BLaER1 treated with 17β-estradiol and CSF1 and Interleukin-3, amounts not matched to agents 10 nM and 100 nM (cell line): Measurements from ENCODE around the gene HPS6.

Experiments
- H3K27ac ChIP-seq, 11 experiments: shearing (Covaris generic); formaldehyde crosslinking; 2 replicates each; pipeline ENCODE4 v1.8.1; 2022
- H3K27me3 ChIP-seq, 11 experiments: shearing (Covaris generic); formaldehyde crosslinking; 2 replicates each; pipeline ENCODE4 v1.8.1; 2022
- H3K36me3 ChIP-seq, 11 experiments: shearing (Covaris generic); formaldehyde crosslinking; 2 replicates each; pipeline ENCODE4 v1.8.1; 2022
- H3K4me1 ChIP-seq, 10 experiments: shearing (Covaris generic); formaldehyde crosslinking; 2 replicates each; pipeline ENCODE4 v1.8.1; 2022
- H3K4me2 ChIP-seq, 11 experiments: shearing (Covaris generic); formaldehyde crosslinking; 2 replicates each; pipeline ENCODE4 v1.8.1; 2022
- H3K4me3 ChIP-seq, 10 experiments: shearing (Covaris generic); formaldehyde crosslinking; 2 replicates each; pipeline ENCODE4 v1.8.1; 2022
- H3K9ac ChIP-seq, 11 experiments: shearing (Covaris generic); formaldehyde crosslinking; 2 replicates each; pipeline ENCODE4 v1.8.1; 2022
- H3K9me3 ChIP-seq, 11 experiments: shearing (Covaris generic); formaldehyde crosslinking; replicated peaks in 1 of 11; 2 replicates each; pipeline ENCODE4 v1.8.1; 2022
- H4K20me1 ChIP-seq, 11 experiments: shearing (Covaris generic); formaldehyde crosslinking; 2 replicates each; pipeline ENCODE4 v1.8.1; 2022
- Cebpa-rat ChIP-seq, 11 experiments: shearing (Covaris generic); IDR thresholded peaks; 2 replicates each; pipeline ENCODE4 v1.8.1; 2022

Gene HPS6

GRCh38 chr10:102112210-102112817 lies 47.2 kb downstream of the HPS6 start:
- Histone ChIP-seq H3K4me2 (peak overlapping the region; percentile 91 to 99 (median 97)), H3K9ac (peak overlapping the region in 10 of 11 experiments; percentile 89 to 99 (median 96); a peak in 18 of 22 replicates), H3K9me3 (no peaks in the 10 kb centered on the region), H3K27ac (peak overlapping the region in 5 of 11 experiments; percentile 17 to 97 (median 85); a peak in 2 of 22 replicates), H3K36me3 (peaks cover 45 to 54% (median 48%) of the 10 kb centered on the region in 11 experiments), H3K27me3 (no peaks in the 10 kb centered on the region), H4K20me1 (peaks cover 68 to 94% (median 70%) of the 10 kb centered on the region in 11 experiments), H3K4me3 (peak overlapping the region; percentile 86 to 95 (median 90); a peak in 16 of 20 replicates), H3K4me1 (peaks cover 50 to 75% (median 64%) of the 10 kb centered on the region in 10 experiments)
- no peak for TF ChIP-seq Cebpa-rat (IDR thresholded peaks at IDR 0.05)

GRCh38 chr10:102113261-102113955 lies 48.3 kb downstream of the HPS6 start:
- H3K4me2 ChIP-seq, result peak overlapping the region; percentile 91 to 99 (median 97)
- peak overlapping the region; percentile 88 to 99 (median 96) for H3K9ac ChIP-seq
- no peaks in the 10 kb centered on the region for H3K9me3 ChIP-seq
- TF ChIP-seq Cebpa-rat (IDR thresholded peaks at IDR 0.05), result no peak
- peak overlapping the region; percentile 79 to 98 (median 87); a peak in 20 of 22 replicates for H3K27ac ChIP-seq
- peaks cover 34 to 43% (median 37%) of the 10 kb centered on the region in 11 experiments for H3K36me3 ChIP-seq
- peak overlapping the region; percentile 86 to 95 (median 90) for H3K4me3 ChIP-seq
- H4K20me1 ChIP-seq, result peaks cover 57 to 91% (median 59%) of the 10 kb centered on the region in 11 experiments
- peaks cover 59 to 75% (median 66%) of the 10 kb centered on the region in 10 experiments for H3K4me1 ChIP-seq
- H3K27me3 ChIP-seq, result no peaks in the 10 kb centered on the region

GRCh38 chr10:102113956-102114857 lies 49.1 kb downstream of the HPS6 start:
- peaks cover 26 to 35% (median 29%) of the 10 kb centered on the region in 11 experiments for H3K36me3 ChIP-seq
- H3K4me2 ChIP-seq, result peak overlapping the region; percentile 91 to 100 (median 97)
- no peaks in the 10 kb centered on the region for H3K27me3 ChIP-seq
- TF ChIP-seq Cebpa-rat (IDR thresholded peaks at IDR 0.05), result no peak
- no peaks in the 10 kb centered on the region for H3K9me3 ChIP-seq
- H3K9ac ChIP-seq, result peak overlapping the region; percentile 88 to 99 (median 96)
- peaks cover 49 to 88% (median 51%) of the 10 kb centered on the region in 11 experiments for H4K20me1 ChIP-seq
- H3K4me3 ChIP-seq, result peak overlapping the region; percentile 86 to 95 (median 90)
- peak overlapping the region; percentile 79 to 98 (median 92) for H3K27ac ChIP-seq
- peaks cover 62 to 75% (median 67%) of the 10 kb centered on the region in 10 experiments for H3K4me1 ChIP-seq

GRCh38 chr10:102114861-102115618 lies 49.9 kb downstream of the HPS6 start:
- H3K9me3 ChIP-seq, result no peaks in the 10 kb centered on the region
- H3K4me2 ChIP-seq, result peak overlapping the region; percentile 95 to 100 (median 97)
- peak overlapping the region; percentile 59 to 98 (median 92) for H3K27ac ChIP-seq
- peak overlapping the region; percentile 83 to 99 (median 96) for H3K9ac ChIP-seq
- no peaks in the 10 kb centered on the region for H3K27me3 ChIP-seq
- H3K4me1 ChIP-seq, result peaks cover 65 to 75% (median 69%) of the 10 kb centered on the region in 10 experiments
- peaks cover 18 to 27% (median 21%) of the 10 kb centered on the region in 11 experiments for H3K36me3 ChIP-seq
- no peak for TF ChIP-seq Cebpa-rat (IDR thresholded peaks at IDR 0.05)
- H4K20me1 ChIP-seq, result peaks cover 42 to 81% (median 43%) of the 10 kb centered on the region in 11 experiments
- peak overlapping the region; percentile 86 to 95 (median 90) for H3K4me3 ChIP-seq

GRCh38 chr10:102115775-102116174 lies 50.6 kb downstream of the HPS6 start:
- Histone ChIP-seq H3K27me3 (no peaks in the 10 kb centered on the region), H3K36me3 (peaks cover 10 to 19% (median 13%) of the 10 kb centered on the region in 11 experiments), H3K9me3 (no peaks in the 10 kb centered on the region), H3K9ac (peak overlapping the region; percentile 83 to 99 (median 96)), H4K20me1 (peaks cover 35 to 73% (median 36%) of the 10 kb centered on the region in 11 experiments), H3K4me3 (peak overlapping the region; percentile 86 to 95 (median 90)), H3K27ac (peak overlapping the region; percentile 59 to 98 (median 92)), H3K4me1 (peaks cover 65 to 75% (median 69%) of the 10 kb centered on the region in 10 experiments), H3K4me2 (peak overlapping the region; percentile 95 to 100 (median 97))
- no peak for TF ChIP-seq Cebpa-rat (IDR thresholded peaks at IDR 0.05)

GRCh38 chr10:102116656-102117055 lies 51.5 kb downstream of the HPS6 start:
- Histone ChIP-seq H3K4me1 (peaks cover 70 to 81% (median 74%) of the 10 kb centered on the region in 10 experiments), H3K4me2 (peak overlapping the region; percentile 95 to 100 (median 97)), H3K27me3 (no peaks in the 10 kb centered on the region), H3K9ac (peak overlapping the region; percentile 90 to 99 (median 96); a peak in 19 of 22 replicates), H3K27ac (peak overlapping the region; percentile 86 to 98 (median 92); a peak in 17 of 22 replicates), H3K4me3 (peak overlapping the region in 8 of 10 experiments; percentile 82 to 97 (median 90); a peak in 9 of 20 replicates), H3K9me3 (no peaks in the 10 kb centered on the region), H3K36me3 (peaks cover 2 to 10% (median 4%) of the 10 kb centered on the region in 11 experiments), H4K20me1 (peaks cover 27 to 65% (median 27%) of the 10 kb centered on the region in 11 experiments)
- TF ChIP-seq Cebpa-rat (IDR thresholded peaks at IDR 0.05), result no peak
